GM21737 (cell line): ENCODE data around the gene FXYD3.

Experiments used
- ATAC-seq: cut with Tn5 transposase; IDR thresholded peaks from one replicate; pipeline ENCODE4 v1.9.1; 2021; ENCODE audit warnings: mild to moderate bottlenecking, moderate library complexity; ENCODE audit not compliant: unreplicated experiment

The FXYD3 gene

DNA sequence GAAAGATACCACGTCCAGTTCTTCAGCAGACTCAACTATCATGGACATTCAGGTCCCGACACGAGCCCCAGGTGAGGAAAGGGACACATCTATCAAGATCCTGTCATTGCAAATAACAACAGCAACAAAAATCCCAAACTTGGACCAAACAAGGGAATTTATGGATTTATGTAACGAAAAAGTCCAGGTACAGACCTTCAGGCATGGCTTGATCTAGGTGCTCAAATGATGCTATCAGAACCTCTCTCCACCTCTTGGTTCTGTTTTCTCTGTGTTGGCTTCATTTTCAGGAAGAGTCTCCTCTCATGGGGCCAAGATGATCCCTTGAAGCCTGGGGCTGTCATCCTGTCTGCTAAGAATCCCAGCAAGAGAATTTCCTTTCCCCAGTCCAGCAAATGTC is 41.8 kb downstream of the FXYD3 start:
- ATAC-seq, result no peak

DNA sequence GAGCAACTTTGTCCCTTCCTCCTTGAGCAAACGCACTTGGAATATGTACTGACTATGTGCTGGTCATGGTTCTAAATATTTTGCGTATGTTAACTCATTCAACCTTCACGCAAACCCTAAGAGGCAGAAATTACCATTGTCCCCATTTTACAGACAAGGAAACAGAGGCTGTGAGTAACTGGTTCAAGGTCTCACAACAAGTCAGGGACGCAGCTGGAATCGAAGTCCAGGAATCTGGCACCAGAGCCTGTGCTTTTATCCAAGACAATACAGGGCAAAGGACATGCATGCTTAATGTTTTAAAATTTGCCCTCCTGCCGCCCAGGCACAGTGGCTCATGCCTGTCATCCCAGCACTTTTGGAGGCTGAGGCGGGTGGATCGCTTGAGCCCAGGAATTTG is 44.0 kb downstream of the FXYD3 start:
- no peak for ATAC-seq

DNA sequence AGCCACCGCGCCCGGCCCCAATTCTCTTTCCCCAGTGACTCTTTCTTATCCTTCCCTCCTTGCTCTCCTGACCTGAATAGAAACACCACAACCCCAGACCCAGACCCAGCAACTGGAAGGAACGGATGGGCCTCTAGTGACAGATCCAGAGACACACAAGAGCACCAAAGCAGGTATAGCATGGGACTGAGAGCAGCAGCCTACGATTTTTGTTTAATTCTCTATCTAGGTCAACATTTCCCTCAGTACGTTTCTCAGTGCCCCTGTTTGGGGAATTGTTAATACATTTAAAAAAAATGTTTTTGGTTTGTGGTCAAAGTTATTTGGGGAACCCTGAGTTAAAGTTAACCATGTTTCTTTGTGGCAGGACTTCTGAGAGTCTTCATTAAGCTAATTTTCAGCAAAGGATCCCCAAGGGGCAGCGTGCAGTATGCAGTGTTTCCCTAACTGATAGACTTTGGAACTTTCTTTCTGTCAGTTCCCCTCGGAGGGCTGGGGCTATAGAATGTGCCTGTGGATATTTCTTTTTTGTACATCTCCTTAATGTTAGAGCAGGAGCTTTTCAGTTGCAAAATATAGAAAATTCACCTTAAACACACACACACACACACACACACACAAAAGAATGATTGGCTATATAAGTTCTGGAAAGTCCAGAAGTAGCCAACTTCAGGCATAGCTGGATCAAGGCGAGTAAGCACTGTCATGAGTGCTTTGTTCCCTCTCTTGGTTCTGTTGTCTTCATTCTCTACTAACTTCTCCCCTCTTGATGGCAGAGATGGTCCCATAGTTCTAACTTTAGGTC is 45.2 kb downstream of the FXYD3 start:
- no peak for ATAC-seq

DNA sequence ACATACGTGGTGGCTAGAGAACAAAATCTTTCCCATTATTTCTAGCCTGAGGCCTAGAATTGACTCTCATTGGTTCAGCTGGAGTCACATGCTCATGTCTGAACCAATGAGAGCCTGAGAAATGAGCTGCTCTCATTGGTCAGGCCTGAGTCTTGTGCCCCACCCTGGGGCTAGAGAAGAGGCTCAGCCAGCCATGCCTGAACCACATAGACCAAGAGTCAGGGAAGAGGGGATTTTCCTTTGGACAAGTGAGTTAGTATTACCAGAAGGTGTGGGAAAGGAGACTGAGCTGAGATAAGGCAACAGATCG is 45.8 kb downstream of the FXYD3 start:
- no peak for ATAC-seq

DNA sequence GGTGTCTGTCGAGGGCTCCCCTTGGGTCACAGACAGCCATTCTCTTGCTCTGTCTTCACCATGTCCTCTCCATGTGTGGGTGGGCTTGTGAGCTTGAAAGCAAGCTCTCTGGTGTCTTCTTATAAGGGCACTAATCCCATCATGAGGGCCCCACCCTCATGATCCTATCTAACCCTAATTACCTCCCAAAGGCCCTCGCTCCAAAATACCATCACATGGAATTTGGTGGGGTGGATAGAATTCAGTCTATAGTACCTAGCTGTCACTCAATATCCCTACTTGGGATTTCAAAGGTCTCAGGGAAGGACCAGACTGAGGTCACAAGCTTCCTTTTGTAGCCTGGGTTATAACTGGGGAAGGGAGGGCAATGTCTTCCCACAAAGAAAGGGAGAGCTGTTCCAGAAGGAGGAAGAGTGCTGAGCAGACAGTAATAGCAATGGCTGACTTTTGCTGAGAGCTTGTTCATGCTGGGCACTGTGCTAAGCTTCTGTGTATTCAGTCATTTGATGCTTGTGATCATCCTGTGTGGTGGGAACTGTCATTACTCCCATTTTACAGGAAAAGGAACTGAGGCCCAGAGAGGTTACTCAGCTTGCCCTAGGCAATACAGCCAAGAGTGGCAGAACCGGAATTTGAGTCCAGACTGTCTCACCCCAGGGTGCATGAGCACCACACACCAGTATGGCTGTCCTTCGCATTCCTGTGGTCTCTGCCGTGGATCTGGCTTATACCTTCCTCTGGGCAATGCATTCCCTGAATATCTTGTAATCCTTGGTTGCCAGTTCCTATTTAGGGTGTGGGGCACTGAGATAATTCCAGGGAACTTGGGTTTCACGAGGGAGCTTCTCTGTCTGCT is 47.1 kb downstream of the FXYD3 start:
- ATAC-seq, result no peak

DNA sequence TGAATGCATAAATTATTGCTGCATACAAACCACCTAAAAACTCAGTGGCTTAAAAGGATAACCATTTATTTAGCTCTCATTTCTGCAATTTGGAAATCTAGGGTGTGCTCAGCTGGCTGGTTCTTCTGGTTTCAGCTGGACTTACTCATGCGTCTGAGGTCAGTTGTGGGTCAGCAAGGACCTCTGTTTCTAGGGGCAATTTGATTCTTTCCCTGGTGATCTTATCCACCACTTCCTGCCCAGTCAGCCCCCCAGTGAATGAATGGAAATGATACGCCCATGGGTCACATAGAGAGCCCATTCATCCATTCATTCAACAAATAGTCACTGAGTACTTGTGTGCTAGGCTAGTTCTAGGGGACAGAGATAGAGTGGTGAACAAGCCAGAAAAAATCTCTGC is 48.8 kb downstream of the FXYD3 start:
- ATAC-seq, result no peak

DNA sequence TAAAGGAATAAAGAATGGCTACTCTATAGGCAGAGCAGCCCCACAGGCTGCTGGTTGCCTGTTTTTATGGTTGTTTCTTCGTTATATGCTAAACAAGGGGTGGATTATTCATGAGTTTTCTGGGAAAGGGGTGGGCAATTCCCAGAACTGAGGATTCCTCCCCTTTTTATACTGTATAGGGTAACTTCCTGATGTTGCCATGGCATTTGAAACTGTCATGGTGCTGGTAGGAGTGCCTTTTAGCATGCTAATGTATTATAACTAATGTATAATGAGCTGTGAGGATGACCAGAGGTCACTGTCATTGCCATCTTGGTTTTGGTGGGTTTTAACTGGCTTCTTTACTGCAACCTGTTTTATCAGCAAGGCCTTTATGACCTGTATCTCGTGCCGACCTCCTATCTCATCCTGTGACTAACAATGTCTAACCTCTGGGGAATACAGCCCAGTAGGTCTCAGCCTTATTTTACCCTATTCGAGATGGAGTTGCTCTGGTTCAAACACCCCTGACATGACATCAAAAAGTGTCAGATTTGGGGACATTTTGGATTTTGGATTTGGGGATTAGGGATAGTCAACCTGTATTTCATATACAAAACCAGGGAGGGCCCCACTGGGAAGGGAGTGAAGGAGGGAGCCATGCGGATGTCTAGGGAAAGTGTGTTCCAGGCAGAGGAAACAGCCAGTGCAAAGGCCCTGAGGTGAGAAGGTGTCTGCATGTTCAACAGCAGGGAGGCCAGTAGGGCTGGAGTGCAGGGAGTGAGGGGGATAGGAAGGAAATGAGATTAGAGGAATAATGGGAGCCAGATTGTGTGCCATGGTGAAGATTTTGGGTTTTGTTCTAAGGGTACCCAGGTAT is 49.8 kb downstream of the FXYD3 start:
- ATAC-seq, result no peak

DNA sequence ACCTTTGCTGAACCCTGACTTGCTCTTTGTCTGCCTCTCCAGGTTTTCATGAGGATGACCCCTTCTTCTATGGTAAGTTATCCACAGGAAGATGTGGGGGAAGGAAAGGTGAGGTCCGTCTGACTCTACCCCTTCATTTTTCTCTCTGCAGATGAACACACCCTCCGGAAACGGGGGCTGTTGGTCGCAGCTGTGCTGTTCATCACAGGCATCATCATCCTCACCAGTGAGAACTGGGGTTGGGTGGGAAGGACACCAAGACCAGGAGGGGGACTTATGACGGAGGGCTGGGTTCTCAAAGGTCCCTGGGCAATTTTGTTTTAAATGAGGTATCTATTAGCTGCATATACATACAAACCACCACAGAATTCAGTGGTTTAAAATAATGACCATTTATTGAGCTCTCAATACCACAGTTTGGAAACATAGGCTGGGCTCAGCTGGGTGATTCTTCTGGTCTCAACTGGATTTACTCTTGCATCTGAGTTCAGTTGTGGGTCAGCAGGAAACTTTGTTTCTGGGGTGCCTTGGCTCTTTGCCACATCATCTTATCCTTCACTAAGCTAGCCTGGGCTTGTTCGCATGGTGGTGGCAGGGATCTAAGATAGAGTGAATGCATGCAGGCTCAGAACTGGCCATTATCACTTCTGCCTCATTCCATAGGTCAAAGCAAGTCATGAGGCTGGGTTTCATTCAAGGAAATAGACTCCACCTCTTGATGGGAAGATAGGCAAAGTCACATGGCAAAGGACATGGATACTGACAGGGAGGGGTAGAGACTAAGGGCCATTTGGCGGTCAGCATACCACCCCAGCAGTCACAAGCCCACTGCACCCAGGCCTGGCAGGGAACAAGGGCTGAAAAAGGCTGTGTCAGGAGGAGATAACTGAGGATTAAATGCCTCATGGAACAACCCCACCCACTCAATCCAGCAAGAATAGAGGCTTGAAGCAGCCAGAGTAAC is 50.8 kb downstream of the FXYD3 start:
- ATAC-seq, result no peak

DNA sequence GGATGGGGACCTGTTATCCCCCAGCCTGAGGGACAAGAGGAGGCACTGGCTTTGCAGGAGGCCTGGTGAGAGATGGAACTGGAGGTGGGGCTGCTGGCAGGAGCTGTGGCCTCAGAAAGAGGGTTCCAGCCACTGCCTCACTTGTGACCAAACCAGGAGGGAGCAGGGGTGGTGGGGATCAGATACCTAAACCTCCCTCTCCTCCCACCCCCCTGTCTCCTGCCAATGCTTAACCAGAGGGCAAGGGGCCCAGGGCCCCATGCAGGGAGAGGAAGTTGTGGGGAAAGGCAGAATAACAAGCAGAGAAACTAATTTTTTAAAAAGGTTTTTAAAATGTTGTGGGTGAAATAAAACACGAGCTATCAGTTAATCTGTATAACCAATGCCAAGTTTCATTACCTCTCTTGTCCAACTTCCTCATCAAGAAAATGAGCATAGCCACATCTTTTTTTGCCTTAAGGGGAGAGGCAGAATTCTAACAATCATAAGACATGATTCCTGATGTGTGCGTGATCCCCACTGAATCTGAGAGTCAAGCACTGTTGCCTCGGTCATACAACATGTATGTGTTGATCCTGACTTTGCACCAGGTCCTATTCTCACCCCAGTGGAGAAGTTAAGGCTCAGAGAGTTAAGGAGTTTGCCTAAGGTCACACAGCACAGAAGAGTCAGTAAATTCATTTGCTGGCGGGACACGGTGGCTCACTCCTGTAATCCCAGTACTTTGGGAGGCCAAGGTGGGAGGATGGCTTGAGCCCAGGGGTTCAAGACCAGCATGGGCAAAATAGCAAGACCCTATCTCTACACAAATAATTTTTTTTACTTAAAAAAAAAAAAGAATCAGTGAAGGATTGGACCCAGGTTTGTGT is 51.9 kb downstream of the FXYD3 start:
- ATAC-seq, result no peak

DNA sequence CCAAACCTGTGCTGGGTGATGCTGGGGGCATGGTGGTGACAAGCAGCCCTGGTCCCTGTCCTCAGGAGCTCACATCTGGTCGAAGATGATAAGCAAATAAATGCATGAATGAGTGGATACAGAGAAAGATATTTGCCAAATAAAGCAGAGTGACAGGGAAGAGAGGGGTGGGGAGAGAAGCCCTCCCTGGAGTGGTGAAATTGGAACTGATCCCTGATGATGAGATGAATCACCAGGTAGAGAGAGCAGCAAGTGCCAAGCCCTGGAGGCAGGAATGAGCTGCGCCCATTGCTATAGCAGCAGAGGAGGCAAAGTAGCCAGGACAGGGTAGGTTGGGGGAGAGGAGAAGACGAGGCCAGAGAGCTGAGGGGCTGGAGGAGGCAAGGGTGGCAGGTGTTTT is 52.6 kb downstream of the FXYD3 start:
- ATAC-seq, result no peak

DNA sequence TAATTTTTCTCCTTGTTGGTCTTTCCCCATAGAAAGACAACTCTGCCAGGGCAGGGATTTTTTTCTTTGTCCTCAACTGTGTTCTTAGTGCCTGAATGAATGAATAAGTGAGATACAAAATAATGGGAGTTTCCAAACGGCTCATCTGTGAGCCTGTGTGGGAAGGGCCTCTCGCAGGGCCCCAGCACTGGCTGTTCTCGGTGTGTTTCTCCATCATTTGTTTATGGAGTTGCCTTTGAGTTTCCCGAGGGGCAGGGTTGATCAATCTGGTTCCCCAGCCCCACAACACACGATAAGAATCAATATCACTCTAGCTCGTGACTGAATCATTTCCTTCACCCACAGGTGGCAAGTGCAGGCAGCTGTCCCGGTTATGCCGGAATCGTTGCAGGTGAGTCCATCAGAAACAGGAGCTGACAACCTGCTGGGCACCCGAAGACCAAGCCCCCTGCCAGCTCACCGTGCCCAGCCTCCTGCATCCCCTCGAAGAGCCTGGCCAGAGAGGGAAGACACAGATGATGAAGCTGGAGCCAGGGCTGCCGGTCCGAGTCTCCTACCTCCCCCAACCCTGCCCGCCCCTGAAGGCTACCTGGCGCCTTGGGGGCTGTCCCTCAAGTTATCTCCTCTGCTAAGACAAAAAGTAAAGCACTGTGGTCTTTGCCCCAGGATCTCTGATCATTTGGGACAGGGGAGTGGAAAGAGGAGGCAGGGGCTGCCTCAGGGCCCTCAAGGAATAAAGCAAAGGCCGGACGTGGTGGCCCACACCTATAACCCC is 53.8 kb downstream of the FXYD3 start:
- ATAC-seq, result no peak

DNA sequence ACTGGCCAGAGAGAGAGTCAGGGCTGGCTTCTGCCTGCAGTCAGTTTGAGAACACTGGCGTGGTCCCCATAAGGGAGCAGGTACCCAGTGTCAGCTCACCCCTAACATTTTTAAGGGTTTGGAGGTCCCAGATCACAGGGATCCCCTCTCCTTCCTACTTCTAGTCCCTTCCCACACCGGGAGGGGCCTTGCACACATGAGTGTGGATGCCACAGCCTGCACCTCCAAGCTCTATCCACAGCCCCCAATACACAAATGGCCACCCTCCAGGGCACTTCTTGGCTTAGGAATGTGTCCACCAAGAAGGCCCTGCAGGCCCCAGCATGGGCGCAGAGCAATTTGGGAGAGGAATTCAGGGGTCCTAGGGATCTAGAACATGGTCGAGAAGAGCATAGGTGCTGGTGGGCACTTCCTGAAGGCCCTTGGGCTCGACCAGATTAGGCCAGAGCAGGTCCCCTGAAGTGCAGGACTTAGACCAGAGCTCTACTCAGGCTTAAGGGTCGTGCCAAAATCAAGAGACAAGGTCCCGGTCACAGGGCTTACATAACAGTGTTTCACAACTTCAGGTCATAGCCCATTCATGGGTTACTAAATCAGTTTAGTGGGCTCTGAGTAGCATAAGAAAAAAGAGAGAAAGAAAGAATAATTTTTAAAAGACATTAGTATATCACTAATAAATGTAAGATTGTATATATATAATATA is 54.9 kb downstream of the FXYD3 start:
- no peak for ATAC-seq

DNA sequence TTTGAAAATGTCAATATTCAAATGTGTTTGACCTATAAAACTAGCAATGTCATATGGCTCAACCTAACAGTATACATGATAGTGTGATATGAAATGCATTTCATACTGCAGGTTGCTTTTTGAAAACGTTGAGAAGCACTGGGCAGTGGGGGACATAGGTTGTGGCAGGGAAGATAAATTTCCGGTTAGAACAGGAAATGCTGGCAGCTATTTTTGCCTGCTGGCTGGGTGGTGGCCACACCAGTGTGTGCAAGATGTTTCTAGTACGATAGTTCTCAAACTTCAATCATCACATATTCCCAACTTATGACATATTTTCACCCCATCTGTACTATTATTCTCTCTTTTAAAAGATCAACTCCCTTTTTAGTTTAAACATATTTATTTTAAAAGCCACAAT is 56.1 kb downstream of the FXYD3 start:
- ATAC-seq, result no peak
